GM19240 (cell line): ENCODE results near the gene TMEM130.
"Not testable (repeated sequence)": the region's sequence is repeated elsewhere in the genome, so short reads cannot be mapped to it uniquely, and the experiment has no call there.

ENCODE experiments used
- DNase-seq: peaks from one replicate; pipeline ENCODE4 v3.0.0; 2011; ENCODE audit warnings: low spot score; ENCODE audit not compliant: insufficient read length

TMEM130 gene

DNA sequence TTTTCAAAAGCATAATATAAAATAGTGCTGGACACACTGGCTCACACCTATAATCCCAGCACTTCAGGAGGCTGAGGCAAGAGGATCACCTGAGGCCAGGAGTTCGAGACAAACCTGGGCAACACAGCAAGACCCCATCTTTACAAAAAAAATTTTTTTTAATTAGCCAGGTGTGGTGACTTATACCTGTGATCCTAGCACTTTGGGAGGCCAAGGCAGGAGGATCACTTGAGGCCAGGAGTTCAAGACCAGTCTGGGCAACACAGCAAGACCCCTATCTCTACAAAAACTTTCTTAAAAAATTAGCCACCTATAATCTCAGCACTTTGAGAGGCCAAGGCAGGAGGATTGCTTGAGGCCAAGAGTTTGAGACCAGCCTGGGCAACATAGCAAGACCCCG, 27.3 kb downstream of the TMEM130 start:
- not testable (repeated sequence) for DNase-seq

DNA sequence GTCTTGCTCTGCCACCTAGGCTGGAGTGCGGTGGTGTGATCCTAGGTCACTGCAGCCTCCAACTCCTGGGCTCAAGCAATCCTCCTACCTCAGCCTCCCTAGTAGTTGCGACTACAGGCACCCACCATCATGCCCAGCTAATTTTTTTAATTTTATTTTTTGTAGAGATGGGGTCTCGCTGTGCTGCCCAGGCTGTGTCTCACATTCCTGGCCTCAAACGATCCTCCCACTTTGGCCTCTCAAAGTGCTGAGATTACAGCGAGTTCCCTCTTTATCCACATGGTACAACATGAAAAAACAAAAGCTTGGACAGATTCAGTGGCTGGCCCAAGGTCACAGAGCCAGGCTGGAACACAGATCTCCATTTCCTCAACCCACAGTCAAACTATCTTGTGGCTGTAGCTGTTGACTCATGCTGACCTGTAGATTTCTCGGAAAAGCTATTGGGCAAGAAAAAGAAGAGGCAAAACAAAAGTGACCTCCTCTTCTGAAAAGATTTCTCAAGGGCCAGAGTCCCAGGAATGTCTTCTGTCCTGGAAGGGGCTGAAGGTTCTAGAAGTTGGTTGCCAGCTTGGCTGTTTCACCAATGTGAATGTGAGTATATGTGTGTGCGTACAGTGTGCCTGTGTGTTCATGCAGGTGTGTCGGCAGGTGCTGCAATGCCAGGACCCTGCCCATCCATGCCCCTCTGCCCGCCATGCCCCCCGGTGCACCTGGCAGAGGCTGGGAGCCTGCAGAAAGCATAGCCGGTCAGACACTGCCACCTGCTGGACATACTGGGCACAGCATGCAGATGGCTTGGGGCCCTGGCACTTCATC, 28.4 kb downstream of the TMEM130 start:
- peak; percentile 68 for DNase-seq

DNA sequence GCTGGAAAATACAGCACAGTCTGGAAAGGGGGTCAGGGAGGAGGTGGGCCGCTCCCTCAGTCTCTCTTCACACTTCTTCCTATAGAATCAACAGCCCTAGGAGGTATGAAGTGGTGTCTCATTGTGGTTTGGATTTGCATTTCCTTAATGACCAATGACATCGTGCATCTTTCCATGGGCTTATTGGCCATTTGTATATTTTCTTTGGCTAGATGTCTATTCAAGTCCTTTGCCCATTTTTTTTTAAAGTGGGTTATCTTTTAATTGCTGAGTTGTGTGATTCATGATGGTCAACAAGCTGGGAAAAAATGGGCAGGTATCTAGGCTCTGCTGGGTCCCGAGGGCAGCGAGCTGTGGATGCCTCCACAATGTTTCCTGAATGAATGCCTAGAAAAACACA, 29.1 kb downstream of the TMEM130 start:
- DNase-seq, result no peak

GRCh38 chr7:98840096-98840495, 29.7 kb downstream of the TMEM130 start:
- no peak for DNase-seq

GRCh38 chr7:98837630-98837972, 32.2 kb downstream of the TMEM130 start:
- DNase-seq, result no peak

- DNase-seq, result no peak
Measured at GRCh38 chr7:98836811-98837629, 32.8 kb downstream of the TMEM130 start.

DNA sequence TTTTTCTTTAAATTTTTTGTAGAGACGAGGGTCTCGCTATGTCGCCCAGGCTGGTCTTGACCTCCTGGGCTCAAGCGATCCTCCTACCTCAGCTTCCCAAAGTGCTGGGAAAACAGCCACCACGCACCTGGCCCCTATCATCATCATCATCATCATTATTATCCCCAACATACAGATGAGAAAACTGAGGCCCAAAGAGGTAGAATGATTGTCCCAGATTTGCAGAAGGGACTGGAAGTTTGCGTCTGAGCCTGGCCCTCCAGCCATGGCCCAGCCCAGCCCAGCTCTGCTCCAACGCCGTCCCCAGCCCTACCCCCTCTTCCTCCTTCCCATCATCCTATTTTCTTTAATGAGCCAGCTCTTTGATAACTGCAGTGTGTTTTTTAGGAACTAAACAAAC, 34.9 kb downstream of the TMEM130 start:
- no peak for DNase-seq

DNA sequence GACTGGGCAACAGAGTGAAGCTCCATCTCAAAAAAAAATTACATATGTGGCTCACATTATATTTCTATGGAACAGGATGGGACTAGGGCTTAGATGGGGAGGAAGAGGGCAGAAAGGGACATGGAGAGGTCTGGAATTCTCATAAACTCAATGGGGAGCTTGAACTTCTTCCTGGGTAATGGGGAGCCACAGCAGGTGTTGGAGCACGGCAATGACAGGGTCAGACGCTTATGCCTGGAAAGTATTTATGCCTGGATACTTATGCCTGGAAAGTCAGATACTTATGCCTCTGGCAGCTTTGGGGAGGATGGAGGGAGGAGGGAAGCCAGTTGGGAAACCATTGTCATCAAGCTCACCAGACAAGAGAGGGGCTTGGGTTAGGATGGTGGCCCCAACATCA, 36.8 kb downstream of the TMEM130 start:
- no peak for DNase-seq

- DNase-seq, result no peak
Measured at GRCh38 chr7:98831641-98832221, 38.1 kb downstream of the TMEM130 start.

DNA sequence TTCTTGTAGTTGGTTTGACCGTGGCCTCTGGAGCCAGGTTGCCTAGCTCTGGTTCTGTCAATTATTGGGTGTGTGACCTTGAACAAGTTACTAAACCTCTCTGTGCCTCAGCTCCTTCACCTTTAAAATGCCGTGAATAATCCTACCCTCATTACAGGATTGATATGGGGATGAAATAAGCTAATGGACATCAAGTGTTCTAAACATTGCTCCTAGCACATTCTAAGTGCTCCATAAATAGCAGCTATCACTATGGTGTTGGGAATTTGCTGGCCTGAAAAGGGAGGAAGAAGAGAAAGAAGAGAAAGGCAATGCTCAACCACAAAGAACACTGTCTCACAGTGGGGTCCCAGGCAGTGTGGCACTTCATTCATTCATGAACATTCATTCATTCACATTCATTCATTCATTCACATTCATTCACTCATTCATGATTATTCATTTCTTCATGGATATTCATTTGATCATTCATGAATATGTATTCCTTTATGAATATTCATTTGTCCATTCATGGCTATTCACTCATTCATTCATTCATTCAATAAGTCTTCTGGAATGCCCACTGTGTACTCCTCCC, 38.8 kb downstream of the TMEM130 start:
- DNase-seq, result no peak

- DNase-seq, result no peak
Measured at GRCh38 chr7:98828368-98828767, 41.4 kb downstream of the TMEM130 start.

- DNase-seq, result no peak
Measured at GRCh38 chr7:98827258-98827657, 42.6 kb downstream of the TMEM130 start.

DNA sequence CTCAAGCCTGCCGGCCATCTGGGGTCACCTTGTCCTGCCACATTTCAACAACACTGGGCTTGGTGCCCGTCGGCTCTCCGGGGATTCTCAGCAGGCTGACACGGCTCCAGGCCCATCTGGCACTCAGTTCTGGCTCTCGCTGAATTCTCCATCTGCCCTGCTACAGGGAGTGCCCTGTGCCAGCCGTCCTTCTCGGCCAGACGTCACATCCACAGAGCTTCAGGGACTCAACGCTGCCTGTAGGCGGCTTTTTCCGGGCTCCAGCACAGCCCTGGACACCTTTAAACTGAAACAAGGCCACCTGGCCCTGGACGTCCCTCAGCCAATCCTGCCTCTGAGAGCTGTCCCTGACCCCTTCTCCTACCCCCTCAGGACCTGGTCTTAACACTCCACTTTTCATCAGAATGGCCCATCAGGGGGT, 43.0 kb downstream of the TMEM130 start:
- no peak for DNase-seq

GRCh38 chr7:98826387-98826786, 43.4 kb downstream of the TMEM130 start:
- DNase-seq, result no peak

DNA sequence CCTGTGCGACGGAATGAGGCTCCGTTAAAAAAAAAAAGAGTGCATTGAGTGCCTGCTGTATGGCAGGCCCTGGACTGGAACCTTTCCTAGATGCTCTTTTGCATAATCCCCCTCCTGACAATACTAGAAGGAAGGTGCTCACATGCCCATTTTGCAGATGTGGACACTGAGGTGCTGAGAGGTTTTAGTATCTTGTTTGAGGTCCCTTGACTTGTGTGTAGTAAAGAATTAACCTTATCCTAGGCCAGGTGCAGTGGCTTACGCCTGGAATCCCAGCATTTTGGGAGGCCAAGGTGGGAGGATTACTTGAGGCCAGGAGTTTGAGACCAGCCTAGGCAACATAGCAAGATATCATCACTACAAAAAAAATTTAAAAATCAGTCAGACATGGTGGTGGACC, 46.6 kb downstream of the TMEM130 start:
- DNase-seq, result no peak

DNA sequence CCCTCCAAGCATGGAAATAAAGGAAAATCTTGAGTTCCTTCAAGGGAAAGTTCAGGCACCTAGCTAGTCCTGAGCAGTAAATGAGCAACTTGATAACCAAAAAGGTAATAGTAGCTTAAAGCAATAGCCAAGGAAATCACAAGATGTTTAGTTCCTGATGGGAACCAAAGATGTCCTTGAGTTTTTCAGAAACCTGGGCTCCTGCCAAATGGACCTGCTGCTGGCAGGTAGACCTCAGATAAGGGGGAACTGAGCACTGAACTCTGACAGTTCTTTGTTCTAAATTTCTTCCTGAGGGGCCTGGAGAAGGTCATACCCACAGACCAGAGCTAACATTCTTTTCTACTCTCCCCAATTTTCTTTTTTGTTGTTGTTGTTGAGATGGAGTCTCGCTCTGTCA, 48.5 kb downstream of the TMEM130 start:
- DNase-seq, result no peak

DNA sequence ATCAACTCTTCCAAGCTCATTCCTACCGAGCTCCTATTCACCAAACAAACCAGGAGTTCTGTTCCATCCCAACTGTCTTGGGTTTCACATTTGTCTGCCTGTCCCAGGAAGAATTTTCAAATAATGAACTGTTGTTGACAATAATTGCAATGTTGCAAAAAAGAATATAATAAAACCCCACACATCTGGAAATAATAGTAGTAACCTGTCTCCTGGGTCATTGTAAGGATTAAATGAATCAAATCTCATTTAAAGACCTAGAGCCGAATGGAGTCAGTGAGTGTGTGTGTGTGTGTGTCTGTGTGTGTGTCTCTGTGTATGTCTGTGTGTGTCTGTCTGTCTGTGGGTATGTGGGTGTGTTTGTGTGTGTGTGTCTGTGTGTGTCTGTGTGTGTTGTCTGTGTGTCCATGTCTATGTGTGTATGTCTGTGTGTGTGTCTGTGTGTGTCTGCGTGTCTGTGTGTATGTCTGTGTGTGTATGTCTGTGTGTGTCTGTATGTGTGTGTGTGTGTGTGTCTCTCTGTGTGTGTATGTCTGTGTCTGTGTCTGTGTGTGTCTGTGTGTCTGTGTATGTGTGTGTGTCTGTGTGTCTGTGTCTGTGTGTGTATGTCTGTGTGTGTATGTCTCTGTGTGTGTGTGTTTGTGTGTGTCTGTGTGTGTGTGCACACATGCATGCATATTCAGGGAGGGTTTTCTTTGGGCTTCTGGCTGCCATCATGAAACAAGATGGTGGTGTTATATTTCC, 52.7 kb downstream of the TMEM130 start:
- no peak for DNase-seq

- no peak for DNase-seq
Measured at GRCh38 chr7:98816241-98816640, 53.6 kb downstream of the TMEM130 start.

DNA sequence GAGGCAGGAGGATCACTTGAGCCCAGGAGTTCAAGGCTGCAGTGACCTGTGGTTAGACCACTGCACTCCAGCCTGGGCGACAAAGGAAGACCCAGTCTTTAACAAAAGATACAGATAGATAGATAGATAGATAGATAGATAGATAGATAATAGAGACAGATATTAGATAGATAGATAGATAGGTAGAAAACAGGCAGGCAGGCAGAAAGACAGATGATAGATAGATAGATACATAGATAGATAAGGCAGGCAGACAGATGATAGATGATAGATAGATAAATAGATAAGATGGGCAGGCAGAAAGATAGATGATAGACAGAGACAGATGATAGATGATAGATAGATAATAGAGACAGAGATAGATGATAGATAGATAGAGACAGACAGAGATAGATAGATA, 54.5 kb downstream of the TMEM130 start:
- DNase-seq, result no peak

DNA sequence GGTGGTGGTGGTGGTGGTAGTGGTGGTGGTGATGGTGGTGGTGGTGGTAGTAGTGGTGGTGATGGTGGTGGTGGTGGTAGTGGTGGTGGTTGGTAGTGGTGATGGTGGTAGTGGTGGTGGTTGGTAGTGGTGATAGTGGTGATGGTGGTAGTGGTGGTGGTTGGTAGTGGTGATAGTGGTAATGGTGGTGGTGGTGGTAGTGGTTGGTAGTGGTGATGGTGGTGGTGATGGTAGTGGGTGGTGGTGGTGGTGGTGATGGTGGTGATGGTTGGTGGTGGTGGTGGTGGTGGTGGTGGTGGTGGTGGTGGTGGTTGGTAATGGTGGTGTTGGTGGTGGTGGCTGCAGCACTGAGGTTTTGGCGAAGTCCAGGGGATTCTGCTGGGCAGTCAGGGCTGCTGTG, 58.5 kb downstream of the TMEM130 start:
- no peak for DNase-seq

DNA sequence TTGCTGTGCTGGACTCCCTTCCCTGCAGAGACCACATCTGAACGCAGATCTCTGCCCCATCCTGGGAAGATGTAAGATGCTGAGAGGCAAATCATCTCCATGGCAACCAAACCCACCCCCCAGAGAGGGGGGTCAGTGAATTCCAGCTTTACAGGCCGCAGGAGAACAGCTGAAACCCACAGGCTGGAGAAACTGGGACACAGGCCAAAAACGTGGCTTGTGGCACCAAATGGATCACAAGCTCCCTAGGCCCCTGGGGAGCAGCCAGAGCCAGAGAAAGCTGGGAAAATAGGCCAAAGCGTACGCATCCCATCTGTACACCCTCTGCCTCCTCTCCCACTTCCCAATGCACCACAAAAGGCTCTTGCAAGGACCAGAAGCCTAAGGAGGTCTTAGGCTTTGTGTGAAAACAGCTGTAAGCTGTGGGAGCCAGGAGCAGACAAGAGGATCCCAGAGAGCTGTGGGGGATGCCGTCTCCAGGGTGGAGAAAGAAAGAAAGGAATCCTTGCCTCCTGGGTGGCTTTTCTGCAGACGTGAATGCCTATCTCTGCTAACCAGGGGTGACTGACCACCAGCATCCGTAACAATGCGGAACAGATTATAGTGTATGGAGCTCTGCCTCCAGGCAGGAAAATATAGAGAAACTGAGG, 59.5 kb downstream of the TMEM130 start:
- DNase-seq, result no peak
